ENCODE results near the gene OTUB1.

DNA sequence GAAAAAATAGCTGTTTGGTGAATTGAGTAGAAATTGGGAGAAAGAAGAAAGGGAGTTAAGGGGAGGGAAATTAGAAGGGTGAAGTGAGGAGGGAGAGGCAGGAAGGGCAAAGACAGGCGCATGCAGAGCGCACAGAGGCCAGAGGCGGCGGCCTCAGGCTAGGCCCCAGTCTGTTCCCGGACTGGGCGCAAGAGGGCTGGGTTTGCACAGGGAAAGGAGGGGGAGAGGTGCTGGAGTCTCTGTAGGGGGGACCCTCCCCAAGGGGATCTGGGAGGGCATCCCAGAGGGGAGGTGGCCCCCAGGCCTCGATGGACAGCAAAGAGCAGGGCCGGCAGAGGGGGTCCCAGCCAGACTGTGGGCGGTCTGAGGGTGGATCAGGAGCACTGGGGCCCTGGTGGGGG, 48.2 kb downstream of the OTUB1 start:
- TF ChIP-seq, protein P1, sequence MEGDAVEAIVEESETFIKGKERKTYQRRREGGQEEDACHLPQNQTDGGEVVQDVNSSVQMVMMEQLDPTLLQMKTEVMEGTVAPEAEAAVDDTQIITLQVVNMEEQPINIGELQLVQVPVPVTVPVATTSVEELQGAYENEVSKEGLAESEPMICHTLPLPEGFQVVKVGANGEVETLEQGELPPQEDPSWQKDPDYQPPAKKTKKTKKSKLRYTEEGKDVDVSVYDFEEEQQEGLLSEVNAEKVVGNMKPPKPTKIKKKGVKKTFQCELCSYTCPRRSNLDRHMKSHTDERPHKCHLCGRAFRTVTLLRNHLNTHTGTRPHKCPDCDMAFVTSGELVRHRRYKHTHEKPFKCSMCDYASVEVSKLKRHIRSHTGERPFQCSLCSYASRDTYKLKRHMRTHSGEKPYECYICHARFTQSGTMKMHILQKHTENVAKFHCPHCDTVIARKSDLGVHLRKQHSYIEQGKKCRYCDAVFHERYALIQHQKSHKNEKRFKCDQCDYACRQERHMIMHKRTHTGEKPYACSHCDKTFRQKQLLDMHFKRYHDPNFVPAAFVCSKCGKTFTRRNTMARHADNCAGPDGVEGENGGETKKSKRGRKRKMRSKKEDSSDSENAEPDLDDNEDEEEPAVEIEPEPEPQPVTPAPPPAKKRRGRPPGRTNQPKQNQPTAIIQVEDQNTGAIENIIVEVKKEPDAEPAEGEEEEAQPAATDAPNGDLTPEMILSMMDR (IDR thresholded peaks at IDR 0.05 in 2 of 3, conservative IDR thresholded peaks at IDR 0.05 in 1 of 3; ENCODE audit: borderline replicate concordance in 1 of 3, insufficient read depth in 1 of 3, low read depth in 2 of 3, low read length in 2 of 3), result no peak
- TF ChIP-seq, protein P2, sequence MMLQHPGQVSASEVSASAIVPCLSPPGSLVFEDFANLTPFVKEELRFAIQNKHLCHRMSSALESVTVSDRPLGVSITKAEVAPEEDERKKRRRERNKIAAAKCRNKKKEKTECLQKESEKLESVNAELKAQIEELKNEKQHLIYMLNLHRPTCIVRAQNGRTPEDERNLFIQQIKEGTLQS (IDR thresholded peaks at IDR 0.05), result no peak
- TF ChIP-seq, protein P3, sequence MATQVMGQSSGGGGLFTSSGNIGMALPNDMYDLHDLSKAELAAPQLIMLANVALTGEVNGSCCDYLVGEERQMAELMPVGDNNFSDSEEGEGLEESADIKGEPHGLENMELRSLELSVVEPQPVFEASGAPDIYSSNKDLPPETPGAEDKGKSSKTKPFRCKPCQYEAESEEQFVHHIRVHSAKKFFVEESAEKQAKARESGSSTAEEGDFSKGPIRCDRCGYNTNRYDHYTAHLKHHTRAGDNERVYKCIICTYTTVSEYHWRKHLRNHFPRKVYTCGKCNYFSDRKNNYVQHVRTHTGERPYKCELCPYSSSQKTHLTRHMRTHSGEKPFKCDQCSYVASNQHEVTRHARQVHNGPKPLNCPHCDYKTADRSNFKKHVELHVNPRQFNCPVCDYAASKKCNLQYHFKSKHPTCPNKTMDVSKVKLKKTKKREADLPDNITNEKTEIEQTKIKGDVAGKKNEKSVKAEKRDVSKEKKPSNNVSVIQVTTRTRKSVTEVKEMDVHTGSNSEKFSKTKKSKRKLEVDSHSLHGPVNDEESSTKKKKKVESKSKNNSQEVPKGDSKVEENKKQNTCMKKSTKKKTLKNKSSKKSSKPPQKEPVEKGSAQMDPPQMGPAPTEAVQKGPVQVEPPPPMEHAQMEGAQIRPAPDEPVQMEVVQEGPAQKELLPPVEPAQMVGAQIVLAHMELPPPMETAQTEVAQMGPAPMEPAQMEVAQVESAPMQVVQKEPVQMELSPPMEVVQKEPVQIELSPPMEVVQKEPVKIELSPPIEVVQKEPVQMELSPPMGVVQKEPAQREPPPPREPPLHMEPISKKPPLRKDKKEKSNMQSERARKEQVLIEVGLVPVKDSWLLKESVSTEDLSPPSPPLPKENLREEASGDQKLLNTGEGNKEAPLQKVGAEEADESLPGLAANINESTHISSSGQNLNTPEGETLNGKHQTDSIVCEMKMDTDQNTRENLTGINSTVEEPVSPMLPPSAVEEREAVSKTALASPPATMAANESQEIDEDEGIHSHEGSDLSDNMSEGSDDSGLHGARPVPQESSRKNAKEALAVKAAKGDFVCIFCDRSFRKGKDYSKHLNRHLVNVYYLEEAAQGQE (IDR thresholded peaks at IDR 0.05; ENCODE audit: low read depth), result no peak
- TF ChIP-seq JUND (IDR thresholded peaks at IDR 0.05), result no peak
